Esophagus muscularis mucosa (tissue), 4 donors: ENCODE measurements around the gene LHX8.

ENCODE experiments used
- CTCF ChIP-seq, 3 experiments: fragments of 200-600 bp in 2 of 3; fragments of 450-650 bp in 1 of 3; sonication (generic) in 2 of 3; IDR thresholded peaks; one replicate each; pipeline ENCODE4 v1.5.1; 2017 to 2019; ENCODE audit warnings: antibody characterized with exemption in 3 of 3, mild to moderate bottlenecking in 2 of 3, moderate library complexity in 1 of 3
- EP300 ChIP-seq: sonication (generic); formaldehyde crosslinking; IDR thresholded peaks from one replicate; pipeline ENCODE4 v1.6.1; 2017; ENCODE audit warnings: antibody characterized with exemption
- POLR2A ChIP-seq: fragments of 450-650 bp; IDR thresholded peaks from one replicate; pipeline ENCODE4 v1.6.1; 2017; ENCODE audit warnings: antibody characterized with exemption, moderate library complexity, mild to moderate bottlenecking, low read depth
- POLR2AphosphoS5 ChIP-seq, 2 donors: sonication (generic); formaldehyde crosslinking; IDR thresholded peaks; one replicate each; pipeline ENCODE4 v1.6.1; 2017; ENCODE audit warnings: antibody characterized with exemption in 2 of 2

GRCh38 chr1:75131565-75132241 lies 2.5 kb upstream of the LHX8 start:
- TF ChIP-seq CTCF (IDR thresholded peaks at IDR 0.05) (no peak), EP300 (no peak), POLR2AphosphoS5 (IDR thresholded peaks at IDR 0.05) (no peak), POLR2A (no peak)
